ENCODE measurements around the gene GJD4. TPM values are rescaled to one million over a fixed set of nuclear protein-coding genes. Genes with fewer than 3 reads are reported as not detected.

GJD4 gene
- total RNA-seq, 1 donor from 2014 or later, result 13.9 TPM

GRCh38 chr10:35652824-35653223, 47.7 kb downstream of the GJD4 start:
- DNase-seq (ENCODE audit: low read depth), result no peak

GRCh38 chr10:35657621-35658020, 52.5 kb downstream of the GJD4 start:
- DNase-seq (ENCODE audit: low read depth), result no peak

Other genes starting within 250 kb of the GJD4 start
- gene FZD8, start 37.0 kb downstream of the GJD4 start, total RNA-seq, result 5.2 TPM in 2 replicates

All from myocyte (in vitro differentiated cells).